ENCODE measurements around the gene MRGPRG.

DNA sequence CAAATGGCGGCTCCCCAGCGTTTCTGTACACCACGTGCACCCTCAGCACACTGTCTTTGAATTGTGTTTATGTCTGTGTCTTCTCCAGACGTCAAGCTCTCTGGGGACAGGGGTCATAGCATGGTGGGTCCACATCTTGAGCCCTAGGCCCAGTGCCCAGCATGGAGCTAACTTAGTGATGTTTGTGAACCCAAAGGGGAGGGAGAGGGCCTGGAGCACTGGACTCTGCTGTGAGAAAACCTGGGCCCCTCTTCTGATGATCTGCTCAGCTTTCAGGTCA is 4.3 kb downstream of the MRGPRG start:
- TF ChIP-seq CTCF (conservative IDR thresholded peaks at IDR 0.05; ENCODE audit: low read length) (no peak), EZH2phosphoT487 (IDR thresholded peaks at IDR 0.05; ENCODE audit: borderline replicate concordance) (no peak)

All from Loucy (cell line).